ENCODE results near the gene SLC9A3. TPM values are rescaled to one million over a fixed set of nuclear protein-coding genes. Genes with fewer than 3 reads are reported as not detected.

Gene SLC9A3
- total and polyA plus RNA-seq, 12 donors: 0.53 to 1.5 (median 1.0) TPM

DNA sequence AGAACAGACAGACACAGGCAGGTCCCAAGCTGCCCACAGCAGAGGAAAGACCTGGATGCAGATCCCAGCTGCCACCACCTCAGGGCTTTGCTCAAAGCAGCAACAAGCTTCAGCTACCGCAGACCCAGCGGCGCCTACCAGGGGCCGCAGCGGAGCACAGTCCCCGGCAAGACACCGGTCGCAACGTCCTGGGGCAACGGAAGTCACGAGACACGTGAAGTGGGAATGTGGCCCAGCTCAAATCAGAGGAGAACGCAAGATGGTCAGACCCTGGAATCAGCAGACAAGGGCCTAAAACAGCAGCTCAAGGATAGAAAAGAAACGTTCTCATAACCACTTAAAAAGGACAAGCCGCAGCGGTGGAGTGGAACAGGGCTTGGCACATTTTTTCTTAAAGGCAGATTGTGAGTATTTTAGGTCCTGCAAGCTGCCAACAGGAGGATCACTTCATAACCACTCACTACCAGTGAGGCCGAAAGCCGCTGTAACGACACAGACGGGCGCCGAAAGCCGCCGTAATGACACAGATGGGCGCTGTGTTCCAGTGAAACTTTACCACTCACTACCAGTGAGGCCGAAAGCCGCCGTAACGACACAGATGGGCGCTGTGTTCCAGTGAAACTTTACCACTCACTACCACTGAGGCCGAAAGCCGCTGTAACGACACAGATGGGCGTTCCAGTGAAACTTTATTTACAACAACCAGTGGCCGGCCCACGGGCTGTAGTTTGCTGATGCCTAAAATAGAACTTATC lies 21.7 kb downstream of the SLC9A3 start:
- DNase-seq (no peak), ATAC-seq (peak in 2 of 8 donors; percentile 44 to 52)
- 67 to 80% methylated on average over 36 of the region's 36 CpGs for WGBS, 2 donors
- H3K4me1 ChIP-seq: no peaks in the 10 kb centered on the region
- no peaks in the 10 kb centered on the region for H3K36me3 ChIP-seq
- peak overlapping the region in 3 of 10 donors; percentile 10 to 33 (median 28) for H3K4me3 ChIP-seq
- H3K27ac ChIP-seq: peak overlapping the region in 2 of 10 donors; percentile 28 to 39
- intact Hi-C loops (cut with DNase I): no loop called here
- TF ChIP-seq, protein P1, sequence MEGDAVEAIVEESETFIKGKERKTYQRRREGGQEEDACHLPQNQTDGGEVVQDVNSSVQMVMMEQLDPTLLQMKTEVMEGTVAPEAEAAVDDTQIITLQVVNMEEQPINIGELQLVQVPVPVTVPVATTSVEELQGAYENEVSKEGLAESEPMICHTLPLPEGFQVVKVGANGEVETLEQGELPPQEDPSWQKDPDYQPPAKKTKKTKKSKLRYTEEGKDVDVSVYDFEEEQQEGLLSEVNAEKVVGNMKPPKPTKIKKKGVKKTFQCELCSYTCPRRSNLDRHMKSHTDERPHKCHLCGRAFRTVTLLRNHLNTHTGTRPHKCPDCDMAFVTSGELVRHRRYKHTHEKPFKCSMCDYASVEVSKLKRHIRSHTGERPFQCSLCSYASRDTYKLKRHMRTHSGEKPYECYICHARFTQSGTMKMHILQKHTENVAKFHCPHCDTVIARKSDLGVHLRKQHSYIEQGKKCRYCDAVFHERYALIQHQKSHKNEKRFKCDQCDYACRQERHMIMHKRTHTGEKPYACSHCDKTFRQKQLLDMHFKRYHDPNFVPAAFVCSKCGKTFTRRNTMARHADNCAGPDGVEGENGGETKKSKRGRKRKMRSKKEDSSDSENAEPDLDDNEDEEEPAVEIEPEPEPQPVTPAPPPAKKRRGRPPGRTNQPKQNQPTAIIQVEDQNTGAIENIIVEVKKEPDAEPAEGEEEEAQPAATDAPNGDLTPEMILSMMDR (IDR thresholded peaks at IDR 0.05): no peak
- no peaks in the 10 kb centered on the region for H3K9me3 ChIP-seq
- H3K27me3 ChIP-seq: peaks cover 0 to 78% (median 57%) of the 10 kb centered on the region in 7 donors

DNA sequence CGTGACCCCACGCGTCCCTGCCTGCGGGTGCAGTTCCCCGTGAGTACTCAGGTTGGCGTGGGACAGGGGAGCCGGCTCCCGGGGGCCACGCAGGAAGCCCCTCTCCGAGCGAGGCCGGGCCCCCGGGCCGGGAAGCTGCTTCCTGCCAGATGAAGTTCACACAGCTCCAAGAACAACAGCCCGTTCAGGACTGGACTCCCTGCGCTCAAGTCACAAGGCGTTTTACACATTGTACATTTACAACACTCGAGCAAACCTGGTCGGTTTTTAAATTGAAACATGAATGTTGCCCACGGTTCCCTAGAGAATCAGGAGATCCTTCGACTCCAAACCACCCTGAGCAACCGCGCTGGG lies 22.4 kb downstream of the SLC9A3 start:
- Histone ChIP-seq H3K36me3 (no peaks in the 10 kb centered on the region), H3K4me3 (peak overlapping the region in 4 of 10 donors; percentile 10 to 33 (median 22)), H3K9me3 (no peaks in the 10 kb centered on the region), H3K4me1 (no peaks in the 10 kb centered on the region), H3K27ac (peak overlapping the region in 2 of 10 donors; percentile 28 to 39), H3K27me3 (peaks cover 0 to 85% (median 60%) of the 10 kb centered on the region in 7 donors)
- intact Hi-C loops (cut with DNase I): no loop called here
- WGBS, 2 donors: 45 to 57% methylated on average over 23 of the region's 23 CpGs
- TF ChIP-seq, protein P1 (IDR thresholded peaks at IDR 0.05): no peak
- ATAC-seq (peak in 1 of 8 donors; percentile 36), DNase-seq (no peak)

DNA sequence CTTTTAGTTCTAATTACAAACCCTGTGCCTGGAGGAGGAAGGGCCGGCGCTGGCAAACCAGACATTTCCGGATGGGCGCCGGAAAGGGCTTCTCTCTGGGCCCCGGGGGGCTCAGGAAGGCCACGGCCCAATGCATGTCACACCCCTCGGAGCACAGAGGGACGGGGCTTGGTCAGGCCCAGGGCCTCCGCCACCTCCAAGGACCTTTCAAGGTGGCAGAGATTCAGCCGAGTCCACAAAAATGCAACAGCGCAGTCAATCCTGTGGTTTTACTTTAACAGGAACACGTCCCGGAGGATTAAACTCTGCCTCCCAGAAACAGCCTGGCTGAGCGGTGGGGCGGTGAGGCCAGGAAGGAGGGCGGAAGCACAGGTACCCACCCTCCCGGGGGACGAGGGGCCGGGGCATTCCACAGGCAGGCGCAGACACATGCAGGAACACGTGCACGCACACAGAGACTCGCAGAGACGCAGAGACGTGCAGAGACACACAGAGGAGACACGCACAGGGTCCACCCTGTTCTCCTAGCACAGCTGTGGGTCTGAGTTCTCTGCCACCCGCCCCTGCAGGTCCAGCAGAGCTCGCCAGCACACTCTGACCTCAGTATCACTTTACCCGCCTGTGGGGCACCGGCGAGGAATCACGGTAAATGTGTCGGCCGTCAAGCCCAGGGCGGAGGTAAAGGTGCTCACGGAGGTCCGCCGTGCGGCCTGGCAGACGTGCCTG lies 23.0 kb downstream of the SLC9A3 start:
- intact Hi-C loops (cut with DNase I): no loop called here
- DNase-seq (no peak), ATAC-seq (peak in 2 of 8 donors; percentile 6 to 37)
- Histone ChIP-seq H3K4me1 (no peaks in the 10 kb centered on the region), H3K27me3 (peaks cover 0 to 84% (median 58%) of the 10 kb centered on the region in 7 donors), H3K36me3 (no peaks in the 10 kb centered on the region), H3K4me3 (peak overlapping the region in 4 of 10 donors; percentile 10 to 33 (median 22)), H3K9me3 (no peaks in the 10 kb centered on the region), H3K27ac (no peak overlapping the region)
- TF ChIP-seq, protein P1 (IDR thresholded peaks at IDR 0.05): no peak
- WGBS, 2 donors: 68 to 82% methylated on average over 41 of the region's 41 CpGs

DNA sequence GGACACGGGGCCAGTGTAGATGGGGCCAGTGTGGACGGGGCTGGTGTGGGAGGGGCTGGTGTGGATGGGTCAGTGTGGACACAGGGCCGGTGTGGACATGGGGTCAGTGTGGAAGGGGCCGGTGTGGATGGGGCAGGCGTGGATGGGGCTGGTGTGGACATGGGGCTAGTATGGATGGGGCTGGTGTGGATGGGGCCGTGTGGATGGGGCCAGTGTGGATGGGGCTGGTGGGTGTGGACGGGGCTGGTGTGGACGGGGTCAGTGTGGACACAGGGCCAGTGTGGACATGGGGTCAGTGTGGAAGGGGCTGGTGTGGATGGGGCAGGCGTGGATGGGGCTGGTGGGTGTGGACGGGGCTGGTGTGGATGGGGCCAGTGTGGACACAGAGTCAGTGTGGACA lies 23.8 kb downstream of the SLC9A3 start:
- ATAC-seq (peak in 3 of 8 donors; percentile 26 to 33 (median 33)), DNase-seq (no peak)
- H3K27ac ChIP-seq: no peak overlapping the region
- peaks cover 0 to 83% (median 57%) of the 10 kb centered on the region in 7 donors for H3K27me3 ChIP-seq
- H3K4me1 ChIP-seq: no peaks in the 10 kb centered on the region
- 94 to 95% methylated on average over 10 of the region's 10 CpGs for WGBS, 2 donors
- H3K9me3 ChIP-seq: no peaks in the 10 kb centered on the region
- no peaks in the 10 kb centered on the region for H3K36me3 ChIP-seq
- TF ChIP-seq, protein P1 (IDR thresholded peaks at IDR 0.05): no peak
- intact Hi-C loops (cut with DNase I): no loop called here
- no peak overlapping the region for H3K4me3 ChIP-seq

All from heart right ventricle (tissue), 16 donors.